Activated CD4-positive, alpha-beta T cell treated with anti-CD3 and anti-CD28 coated beads, Interleukin-2, amount 10 ng/mL, durations not matched to agents 7 days and 5 days (primary cell): ENCODE data around the gene LRRC8B. TPM values are rescaled to one million over a fixed set of nuclear protein-coding genes. Genes with fewer than 3 reads are reported as not detected.
"Not testable (repeated sequence)": the region's sequence is repeated elsewhere in the genome, so short reads cannot be mapped to it uniquely, and the experiment has no call there.

Experiments used
- CTCF ChIA-PET: fragments of 350-600 bp; sonication (Branson Sonifier 250); formaldehyde crosslinking; loops from one replicate; lab custom pipeline; 2021; ENCODE audit warnings: antibody characterized with exemption; lab: Charles Lee
- POLR2A ChIA-PET: fragments of 350-600 bp; sonication (Branson Sonifier 250); formaldehyde crosslinking; loops from one replicate; lab custom pipeline; 2021; ENCODE audit warnings: antibody characterized with exemption; lab: Charles Lee
- DNase-seq: peaks from one replicate; pipeline ENCODE4 v3.0.0-alpha.2; 2020
- H3K27ac Mint-ChIP-seq: one replicate; pipeline ENCODE4 v1.8.0; 2021; ENCODE audit warnings: mild to moderate bottlenecking, moderate library complexity, mixed read lengths
- H3K27me3 Mint-ChIP-seq: one replicate; pipeline ENCODE4 v1.8.0; 2021; ENCODE audit warnings: mixed read lengths
- H3K36me3 Mint-ChIP-seq: one replicate; pipeline ENCODE4 v1.8.0; 2021; ENCODE audit warnings: low read depth, mixed read lengths
- H3K4me1 Mint-ChIP-seq: one replicate; pipeline ENCODE4 v1.8.0; 2021; ENCODE audit warnings: mixed read lengths
- H3K4me3 Mint-ChIP-seq: one replicate; pipeline ENCODE4 v1.8.0; 2021; ENCODE audit warnings: mild to moderate bottlenecking, moderate library complexity, mixed read lengths
- H3K9me3 Mint-ChIP-seq: one replicate; pipeline ENCODE4 v1.8.0; 2021; ENCODE audit warnings: mixed read lengths
- total RNA-seq, 2 experiments: library from RNA; stranded (reverse); gene quantifications; one replicate each; pipeline ENCODE4 v1.2.3, GENCODE V29; 2021

Gene LRRC8B
- total RNA-seq, 2 experiments from 2014 or later = 21.2 to 22.1 TPM

- H3K27ac Mint-ChIP-seq, POLR2A ChIA-PET, H3K27me3 Mint-ChIP-seq, H3K9me3 Mint-ChIP-seq, H3K4me3 Mint-ChIP-seq, DNase-seq: not testable (repeated sequence)
- CTCF ChIA-PET = interaction anchor here (0.9 to 1.0 kb wide), 2 partner anchors 13 to 20 kb away, joined by 3 to 4 read pairs; no protein-coding TSS in a partner anchor
- H3K4me1 Mint-ChIP-seq = peaks cover 60% of the 10 kb centered on the region
- peaks cover 25% of the 10 kb centered on the region for H3K36me3 Mint-ChIP-seq
Measured at GRCh38 chr1:89543632-89544031, 19.0 kb downstream of the LRRC8B start.

- peaks cover 28% of the 10 kb centered on the region for H3K36me3 Mint-ChIP-seq
- ChIA-PET POLR2A (no interaction called here), CTCF (interaction anchor here (1.1 kb wide), 1 partner anchor 10 kb away, joined by 3 read pairs; no protein-coding TSS in a partner anchor)
- peak; percentile 16 for DNase-seq
- H3K27ac Mint-ChIP-seq = peak overlapping the region; percentile 3
- H3K9me3 Mint-ChIP-seq = no peaks in the 10 kb centered on the region
- H3K4me3 Mint-ChIP-seq = no peak overlapping the region
- H3K27me3 Mint-ChIP-seq = no peaks in the 10 kb centered on the region
- peaks cover 50% of the 10 kb centered on the region for H3K4me1 Mint-ChIP-seq
Measured at GRCh38 chr1:89545264-89546038, 20.8 kb downstream of the LRRC8B start.

GRCh38 chr1:89546082-89546889 lies 21.7 kb downstream of the LRRC8B start:
- H3K27ac Mint-ChIP-seq = no peak overlapping the region
- peaks cover 44% of the 10 kb centered on the region for H3K4me1 Mint-ChIP-seq
- peaks cover 30% of the 10 kb centered on the region for H3K36me3 Mint-ChIP-seq
- H3K9me3 Mint-ChIP-seq = no peaks in the 10 kb centered on the region
- ChIA-PET CTCF (interaction anchor here (0.9 to 1.1 kb wide), 2 partner anchors 9 to 65 kb away, joined by 3 to 4 read pairs; no protein-coding TSS in a partner anchor), POLR2A (no interaction called here)
- DNase-seq = no peak
- H3K4me3 Mint-ChIP-seq = no peak overlapping the region
- H3K27me3 Mint-ChIP-seq = no peaks in the 10 kb centered on the region

DNA sequence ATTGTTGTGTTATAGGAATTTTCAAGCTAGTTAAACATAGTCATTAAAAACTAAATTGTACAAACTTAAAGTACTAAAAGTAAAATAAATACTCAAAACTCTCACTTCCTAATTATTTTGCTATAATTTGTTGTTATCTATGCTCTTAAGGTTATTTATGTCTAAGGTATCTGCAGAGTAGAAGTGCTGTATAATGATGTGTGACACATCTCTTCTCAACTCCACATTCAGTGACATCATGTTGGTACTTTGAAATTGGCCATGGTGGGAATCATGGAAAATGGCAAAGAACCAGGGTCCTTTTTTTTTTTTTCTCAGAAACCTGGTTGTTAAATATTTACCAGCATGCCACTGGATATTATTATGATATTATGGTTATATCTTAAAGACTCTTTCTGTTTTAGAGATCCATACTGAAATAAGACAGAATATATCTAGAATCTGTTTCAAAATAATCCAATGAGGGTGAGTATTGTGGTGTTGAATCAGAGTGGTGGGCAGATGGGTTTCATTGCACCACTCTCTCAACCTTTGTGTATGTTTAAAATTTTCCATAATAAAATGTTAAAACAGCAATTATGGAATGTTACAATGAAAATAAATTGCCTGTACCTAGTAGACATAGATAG lies 22.4 kb downstream of the LRRC8B start:
- H3K4me3 Mint-ChIP-seq = no peak overlapping the region
- peaks cover 43% of the 10 kb centered on the region for H3K4me1 Mint-ChIP-seq
- peaks cover 31% of the 10 kb centered on the region for H3K36me3 Mint-ChIP-seq
- H3K27me3 Mint-ChIP-seq = no peaks in the 10 kb centered on the region
- CTCF ChIA-PET = interaction anchor here (0.9 to 1.2 kb wide), 2 partner anchors 64 to 85 kb away, joined by 3 to 4 read pairs; no protein-coding TSS in a partner anchor
- no peak for DNase-seq
- POLR2A ChIA-PET = no interaction called here
- no peak overlapping the region for H3K27ac Mint-ChIP-seq
- H3K9me3 Mint-ChIP-seq = no peaks in the 10 kb centered on the region

- H3K36me3 Mint-ChIP-seq = peaks cover 29% of the 10 kb centered on the region
- DNase-seq = no peak
- no peak overlapping the region for H3K27ac Mint-ChIP-seq
- H3K27me3 Mint-ChIP-seq = no peaks in the 10 kb centered on the region
- ChIA-PET POLR2A (no interaction called here), CTCF (interaction anchor here (1.2 kb wide), 1 partner anchor 84 kb away, joined by 3 read pairs; no protein-coding TSS in a partner anchor)
- H3K4me1 Mint-ChIP-seq = peaks cover 44% of the 10 kb centered on the region
- no peak overlapping the region for H3K4me3 Mint-ChIP-seq
- H3K9me3 Mint-ChIP-seq = no peaks in the 10 kb centered on the region
Measured at GRCh38 chr1:89547563-89548116, 23.0 kb downstream of the LRRC8B start.

GRCh38 chr1:89548122-89548857 lies 23.7 kb downstream of the LRRC8B start:
- Mint-ChIP-seq H3K4me3 (no peak overlapping the region), H3K9me3 (no peaks in the 10 kb centered on the region), H3K27ac (no peak overlapping the region), H3K27me3 (no peaks in the 10 kb centered on the region), H3K36me3 (peaks cover 32% of the 10 kb centered on the region), H3K4me1 (peaks cover 45% of the 10 kb centered on the region)
- ChIA-PET CTCF (interaction anchor here (1.2 kb wide), 1 partner anchor 84 kb away, joined by 3 read pairs; no protein-coding TSS in a partner anchor), POLR2A (no interaction called here)
- DNase-seq = no peak

- no peaks in the 10 kb centered on the region for H3K27me3 Mint-ChIP-seq
- H3K4me1 Mint-ChIP-seq = peaks cover 36% of the 10 kb centered on the region
- H3K36me3 Mint-ChIP-seq = peaks cover 54% of the 10 kb centered on the region
- H3K9me3 Mint-ChIP-seq = no peaks in the 10 kb centered on the region
- ChIA-PET CTCF (interaction anchor here (0.6 to 2.0 kb wide), 4 partner anchors 10 to 565 kb away, joined by 3 to 6 read pairs (median 3); no protein-coding TSS in a partner anchor), POLR2A (no interaction called here)
- no peak overlapping the region for H3K27ac Mint-ChIP-seq
- DNase-seq = no peak
- H3K4me3 Mint-ChIP-seq = no peak overlapping the region
Measured at GRCh38 chr1:89550995-89551394, 26.4 kb downstream of the LRRC8B start.

GRCh38 chr1:89552471-89553081 lies 27.9 kb downstream of the LRRC8B start:
- peaks cover 41% of the 10 kb centered on the region for H3K4me1 Mint-ChIP-seq

GRCh38 chr1:89553157-89553556 lies 28.5 kb downstream of the LRRC8B start:
- Mint-ChIP-seq H3K27me3 (no peaks in the 10 kb centered on the region), H3K27ac (peak overlapping the region; percentile 89), H3K4me3 (no peak overlapping the region), H3K36me3 (peaks cover 68% of the 10 kb centered on the region), H3K9me3 (peaks cover 2% of the 10 kb centered on the region), H3K4me1 (peaks cover 46% of the 10 kb centered on the region)
- ChIA-PET POLR2A (no interaction called here), CTCF (interaction anchor here (1.2 to 2.0 kb wide), 3 partner anchors 11 to 209 kb away, joined by 3 to 6 read pairs (median 3); no protein-coding TSS in a partner anchor)
- no peak for DNase-seq

More at GRCh38 chr1:89552471-89553081, 27.9 kb downstream of the LRRC8B start:
- H3K27me3 Mint-ChIP-seq = no peaks in the 10 kb centered on the region
- H3K27ac Mint-ChIP-seq = peak overlapping the region; percentile 89
- no peak for DNase-seq
- peaks cover 64% of the 10 kb centered on the region for H3K36me3 Mint-ChIP-seq
- ChIA-PET CTCF (interaction anchor here (1.2 to 2.0 kb wide), 3 partner anchors 10 to 209 kb away, joined by 3 to 6 read pairs (median 3); no protein-coding TSS in a partner anchor), POLR2A (no interaction called here)
- H3K9me3 Mint-ChIP-seq = peaks cover 2% of the 10 kb centered on the region
- H3K4me3 Mint-ChIP-seq = peak overlapping the region; percentile 54

- Mint-ChIP-seq H3K4me3 (no peak overlapping the region), H3K9me3 (peaks cover 10% of the 10 kb centered on the region), H3K36me3 (peaks cover 71% of the 10 kb centered on the region), H3K27ac (no peak overlapping the region), H3K4me1 (peaks cover 44% of the 10 kb centered on the region), H3K27me3 (no peaks in the 10 kb centered on the region)
- CTCF ChIA-PET = interaction anchor here (0.7 to 1.1 kb wide), 3 partner anchors 9 to 24 kb away, joined by 3 read pairs; no protein-coding TSS in a partner anchor
- no peak for DNase-seq
- POLR2A ChIA-PET = no interaction called here
Measured at GRCh38 chr1:89555550-89555949, 30.9 kb downstream of the LRRC8B start.
